Kidney epithelial cell (primary cell): Measurements from ENCODE around the gene ETV4. TPM values are rescaled to one million over a fixed set of nuclear protein-coding genes. Genes with fewer than 3 reads are reported as not detected.
A peak's percentile ranks its signal among the peaks of the same experiment; 100 is the strongest.

ENCODE experiments used
- DNase-seq: peaks from one replicate; pipeline ENCODE4 v3.0.0-alpha.2; 2010; ENCODE audit warnings: low read depth
- H3K27me3 ChIP-seq: 2 replicates; pipeline ENCODE4 v1.6.0; 2011; ENCODE audit warnings: low read length; ENCODE audit not compliant: control insufficient read depth, insufficient read depth
- H3K36me3 ChIP-seq: 2 replicates; pipeline ENCODE4 v1.5.1; 2011; ENCODE audit warnings: low read length; ENCODE audit not compliant: control insufficient read depth, insufficient read depth
- H3K4me3 ChIP-seq: 2 replicates; pipeline ENCODE4 v1.5.1; 2011; ENCODE audit warnings: low read depth, mild to moderate bottlenecking, control low read depth, low read length
- total RNA-seq: library from RNA; depleted of rRNA; stranded (reverse); fragments of >200 nt; gene quantifications from 2 replicates; pipeline ENCODE4 v1.2.3, GENCODE V29; 2015
- TF ChIP-seq, protein P1 (sequence below): IDR thresholded peaks from 2 replicates; pipeline ENCODE4 v1.5.1; 2011; ENCODE audit warnings: mild to moderate bottlenecking, moderate library complexity, low read length, control low read depth, inconsistent platforms; ENCODE audit not compliant: insufficient read depth, poor library complexity, severe bottlenecking

ETV4 gene
- 42.1 and 52.6 TPM in 2 replicates for total RNA-seq

DNA sequence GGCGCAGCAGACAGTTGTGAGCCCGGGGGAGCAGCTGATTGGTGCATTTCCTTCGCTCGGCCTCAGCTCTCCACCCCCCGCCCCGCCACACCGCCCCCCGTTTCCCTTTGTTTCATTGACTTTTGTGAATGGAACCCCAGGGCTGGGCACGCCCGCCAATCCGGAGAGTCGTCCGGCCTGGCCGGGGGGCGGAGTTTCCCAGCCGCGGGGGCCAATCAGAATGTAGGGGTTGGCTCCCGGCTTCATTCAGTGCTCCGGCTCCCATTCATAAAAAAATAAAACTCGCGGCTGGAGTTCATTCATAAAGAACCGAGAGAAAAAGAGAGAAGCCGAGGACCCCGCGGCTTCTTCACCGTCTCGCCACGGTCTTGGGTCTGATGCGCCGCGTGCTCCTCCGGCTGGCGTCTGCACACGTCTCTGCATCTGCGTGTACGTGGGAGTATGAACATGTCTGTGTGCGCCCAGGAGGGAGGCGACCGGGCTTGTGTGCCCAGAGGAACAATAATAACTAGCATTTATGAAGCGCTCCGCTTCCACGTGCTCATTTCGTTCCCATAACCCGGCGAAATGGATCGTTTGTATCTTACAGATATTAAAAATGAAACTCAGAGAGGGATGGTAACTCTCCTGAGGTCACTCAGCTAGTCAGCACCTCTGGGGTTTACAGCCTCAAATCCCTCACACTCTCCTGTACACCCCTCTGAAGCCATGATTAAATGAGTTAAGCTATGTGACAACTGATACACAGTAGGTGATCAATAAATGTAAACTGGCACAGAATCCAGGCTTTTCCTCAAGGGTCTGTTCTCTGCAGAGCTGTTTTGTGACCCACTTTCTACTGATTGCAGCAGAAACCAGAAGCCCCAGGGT is at the start of gene ETV4:
TSS of gene ETV4 (minus strand) at position 22 of the 870 bp plus-strand sequence. CDS start 723 bp downstream, outside the sequence.
- H3K36me3 ChIP-seq: no peaks in the 10 kb centered on the region
- H3K4me3 ChIP-seq: peak within 1 kb of the TSS; percentile 59
- TF ChIP-seq, protein P1, sequence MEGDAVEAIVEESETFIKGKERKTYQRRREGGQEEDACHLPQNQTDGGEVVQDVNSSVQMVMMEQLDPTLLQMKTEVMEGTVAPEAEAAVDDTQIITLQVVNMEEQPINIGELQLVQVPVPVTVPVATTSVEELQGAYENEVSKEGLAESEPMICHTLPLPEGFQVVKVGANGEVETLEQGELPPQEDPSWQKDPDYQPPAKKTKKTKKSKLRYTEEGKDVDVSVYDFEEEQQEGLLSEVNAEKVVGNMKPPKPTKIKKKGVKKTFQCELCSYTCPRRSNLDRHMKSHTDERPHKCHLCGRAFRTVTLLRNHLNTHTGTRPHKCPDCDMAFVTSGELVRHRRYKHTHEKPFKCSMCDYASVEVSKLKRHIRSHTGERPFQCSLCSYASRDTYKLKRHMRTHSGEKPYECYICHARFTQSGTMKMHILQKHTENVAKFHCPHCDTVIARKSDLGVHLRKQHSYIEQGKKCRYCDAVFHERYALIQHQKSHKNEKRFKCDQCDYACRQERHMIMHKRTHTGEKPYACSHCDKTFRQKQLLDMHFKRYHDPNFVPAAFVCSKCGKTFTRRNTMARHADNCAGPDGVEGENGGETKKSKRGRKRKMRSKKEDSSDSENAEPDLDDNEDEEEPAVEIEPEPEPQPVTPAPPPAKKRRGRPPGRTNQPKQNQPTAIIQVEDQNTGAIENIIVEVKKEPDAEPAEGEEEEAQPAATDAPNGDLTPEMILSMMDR: no peak
- H3K27me3 ChIP-seq: no peaks in the 10 kb centered on the region
- no peak for DNase-seq

DNA sequence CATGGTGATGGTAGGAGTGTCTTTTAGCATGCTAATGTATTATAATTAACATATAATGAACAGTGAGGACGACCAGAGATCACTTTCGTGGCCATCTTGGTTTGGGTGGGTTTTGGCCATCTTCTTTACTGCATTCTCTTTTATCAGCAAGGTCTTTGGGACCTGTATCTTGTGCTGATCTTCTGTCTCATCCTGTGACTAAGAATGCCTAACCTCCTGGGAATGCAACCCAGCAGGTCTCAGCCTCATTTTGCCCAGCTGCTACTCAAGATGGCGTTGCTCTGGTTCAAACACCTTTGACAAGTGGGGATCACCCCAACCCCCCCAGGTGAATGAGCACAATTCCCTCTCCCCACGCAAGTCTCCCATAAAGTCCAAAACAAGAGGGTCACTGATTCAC is 49.3 kb upstream of the ETV4 start:
- TF ChIP-seq, protein P1: no peak
- H3K36me3 ChIP-seq: no peaks in the 10 kb centered on the region
- no peak overlapping the region for H3K4me3 ChIP-seq

DNA sequence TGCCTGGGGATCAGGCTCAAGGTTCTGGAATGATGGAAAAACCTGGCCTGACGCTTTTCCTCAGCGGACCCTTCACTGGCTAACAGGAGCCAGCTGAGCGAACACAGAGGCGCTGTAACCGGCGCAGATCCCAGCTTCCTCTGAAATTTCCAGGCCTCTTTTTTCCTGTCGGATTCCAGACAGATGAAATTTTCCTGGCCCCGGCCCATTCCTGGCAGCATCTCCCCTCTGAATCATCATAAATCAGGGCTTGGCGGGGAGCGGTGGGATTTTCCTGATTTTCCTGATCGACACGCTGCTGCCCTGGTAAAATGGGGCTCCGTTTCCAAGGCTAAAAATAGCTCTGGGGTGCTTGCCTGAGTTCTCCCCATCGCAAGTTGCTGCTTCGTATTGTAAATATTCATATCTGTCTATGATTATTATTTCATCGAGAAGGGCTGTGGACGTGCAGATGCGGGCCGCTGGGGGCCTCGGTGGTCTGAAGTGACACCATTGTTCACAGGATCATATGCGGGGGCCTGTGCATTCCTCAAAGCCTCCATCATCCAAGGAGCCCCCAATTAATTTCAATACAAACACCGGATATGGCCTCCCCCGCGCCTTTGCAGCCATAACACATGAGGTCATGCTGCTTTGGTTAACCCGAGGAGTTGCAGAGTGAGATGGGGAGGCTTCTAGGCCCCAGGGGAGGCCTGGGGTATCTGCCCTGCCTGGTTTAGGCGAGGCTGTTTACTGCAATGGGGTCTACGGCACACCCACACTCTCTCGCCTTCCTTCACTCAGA is 45.8 kb upstream of the ETV4 start:
- TF ChIP-seq, protein P1: no peak
- DNase-seq: no peak

More for the DNA sequence above, 49.3 kb upstream of the ETV4 start:
- DNase-seq: no peak
- H3K27me3 ChIP-seq: no peaks in the 10 kb centered on the region

DNA sequence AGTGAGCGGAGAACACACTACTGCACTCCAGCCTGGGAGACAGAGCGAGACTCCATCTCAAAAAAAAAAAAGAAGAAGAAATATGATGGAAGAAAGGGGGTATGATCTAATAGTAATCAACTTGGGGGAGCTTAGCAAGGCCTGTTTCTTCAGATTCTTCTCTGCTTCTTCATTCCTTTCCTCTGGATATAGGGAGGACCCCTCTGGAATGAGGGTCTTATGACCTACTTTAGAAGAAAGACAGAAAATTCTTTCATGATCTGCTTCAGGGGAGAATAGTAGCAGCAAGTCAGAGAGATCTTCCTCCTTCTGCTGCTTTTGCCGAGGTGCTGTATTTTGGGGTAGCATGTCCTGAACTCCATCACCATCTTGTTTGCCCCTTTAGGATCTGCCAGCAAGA is 44.9 kb upstream of the ETV4 start:
- H3K27me3 ChIP-seq: no peaks in the 10 kb centered on the region
- TF ChIP-seq, protein P1: no peak
- no peak overlapping the region for H3K4me3 ChIP-seq
- H3K36me3 ChIP-seq: no peaks in the 10 kb centered on the region
- no peak for DNase-seq

More for the DNA sequence above, 45.8 kb upstream of the ETV4 start:
- Histone ChIP-seq H3K27me3 (no peaks in the 10 kb centered on the region), H3K4me3 (no peak overlapping the region), H3K36me3 (no peaks in the 10 kb centered on the region)

DNA sequence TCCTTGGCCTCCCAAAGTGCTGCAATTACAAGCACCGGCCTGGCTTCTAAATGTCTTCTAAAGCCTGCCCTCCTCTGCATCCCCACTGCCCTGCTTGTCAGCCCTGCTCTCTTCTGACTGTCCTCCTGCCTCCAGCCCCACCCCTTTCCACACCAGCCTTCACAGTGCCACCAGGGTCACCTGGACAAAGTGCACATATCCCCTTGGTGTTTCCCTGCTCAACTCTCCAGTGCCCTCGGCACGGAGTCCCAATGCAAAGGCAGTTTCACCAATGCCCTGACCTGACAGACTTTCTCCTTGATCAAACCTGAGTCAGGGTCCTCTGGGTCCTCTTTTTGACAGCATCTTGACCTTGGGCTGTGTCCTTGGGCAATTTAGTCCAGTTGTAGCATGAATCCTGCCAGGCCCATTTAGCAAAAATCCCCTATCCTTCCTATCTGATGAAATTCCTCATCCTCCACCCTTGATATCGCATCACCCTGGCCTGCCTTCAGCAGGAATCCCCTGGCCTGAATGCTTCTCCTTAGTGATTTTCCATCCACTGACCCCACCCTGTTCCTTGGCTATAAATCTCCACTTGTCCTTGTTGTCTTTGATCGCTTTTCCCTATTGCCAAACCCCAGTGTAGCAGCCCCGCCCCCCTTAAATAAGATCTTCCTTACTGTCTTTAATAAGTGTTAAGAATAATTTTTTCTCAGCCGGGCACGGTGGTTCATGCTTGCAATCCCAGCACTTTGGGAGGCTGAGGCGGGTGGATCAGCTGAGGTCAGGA is 42.7 kb upstream of the ETV4 start:
- no peak overlapping the region for H3K4me3 ChIP-seq
- DNase-seq: no peak
- TF ChIP-seq, protein P1: no peak
- H3K27me3 ChIP-seq: no peaks in the 10 kb centered on the region
- H3K36me3 ChIP-seq: no peaks in the 10 kb centered on the region
